ENCODE data around the gene EXOC3L1. TPM values are rescaled to one million over a fixed set of nuclear protein-coding genes. Genes with fewer than 3 reads are reported as not detected.

The EXOC3L1 gene
- total RNA-seq, 1 donor from 2014 or later, result 0.45 TPM

GRCh38 chr16:67142342-67142741 is 47.6 kb downstream of the EXOC3L1 start:
- Histone ChIP-seq H2AFZ (ENCODE audit: low read depth, low read length) (no peak overlapping the region), H3K4me1 (ENCODE audit: insufficient read depth, low read length) (no peaks in the 10 kb centered on the region), H3K27ac (ENCODE audit: low read depth, low read length) (no peak overlapping the region), H3K9ac (ENCODE audit: low read length) (no peak overlapping the region), H3K4me3 (ENCODE audit: insufficient read depth, low read depth, low read length) (no peak overlapping the region), H3K9me3 (ENCODE audit: insufficient read depth, low read depth, low read length) (no peaks in the 10 kb centered on the region), H3K4me2 (ENCODE audit: low read length) (no peak overlapping the region), H3K27me3 (ENCODE audit: insufficient read depth, low read length) (no peaks in the 10 kb centered on the region), H3K79me2 (ENCODE audit: insufficient read depth, low read length) (no peaks in the 10 kb centered on the region), H3K36me3 (ENCODE audit: insufficient read depth, low read length) (peaks cover 53% of the 10 kb centered on the region), H4K20me1 (ENCODE audit: insufficient read depth, low read length) (peaks cover 9% of the 10 kb centered on the region)
- H3K9me3 Mint-ChIP-seq (ENCODE audit: unreplicated experiment), result peaks cover 4% of the 10 kb centered on the region
- H3K4me3 Mint-ChIP-seq (ENCODE audit: unreplicated experiment), result no peak overlapping the region
- TF ChIP-seq EZH2 (IDR thresholded peaks at IDR 0.05; ENCODE audit: insufficient read depth, low read length), result no peak
- TF ChIP-seq, protein P1, sequence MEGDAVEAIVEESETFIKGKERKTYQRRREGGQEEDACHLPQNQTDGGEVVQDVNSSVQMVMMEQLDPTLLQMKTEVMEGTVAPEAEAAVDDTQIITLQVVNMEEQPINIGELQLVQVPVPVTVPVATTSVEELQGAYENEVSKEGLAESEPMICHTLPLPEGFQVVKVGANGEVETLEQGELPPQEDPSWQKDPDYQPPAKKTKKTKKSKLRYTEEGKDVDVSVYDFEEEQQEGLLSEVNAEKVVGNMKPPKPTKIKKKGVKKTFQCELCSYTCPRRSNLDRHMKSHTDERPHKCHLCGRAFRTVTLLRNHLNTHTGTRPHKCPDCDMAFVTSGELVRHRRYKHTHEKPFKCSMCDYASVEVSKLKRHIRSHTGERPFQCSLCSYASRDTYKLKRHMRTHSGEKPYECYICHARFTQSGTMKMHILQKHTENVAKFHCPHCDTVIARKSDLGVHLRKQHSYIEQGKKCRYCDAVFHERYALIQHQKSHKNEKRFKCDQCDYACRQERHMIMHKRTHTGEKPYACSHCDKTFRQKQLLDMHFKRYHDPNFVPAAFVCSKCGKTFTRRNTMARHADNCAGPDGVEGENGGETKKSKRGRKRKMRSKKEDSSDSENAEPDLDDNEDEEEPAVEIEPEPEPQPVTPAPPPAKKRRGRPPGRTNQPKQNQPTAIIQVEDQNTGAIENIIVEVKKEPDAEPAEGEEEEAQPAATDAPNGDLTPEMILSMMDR (IDR thresholded peaks at IDR 0.05; ENCODE audit: insufficient read depth, low read depth, low read length), result no peak
- DNase-seq (ENCODE audit: low read depth) (no peak), FAIRE-seq (no peak)
- H3K4me1 Mint-ChIP-seq (ENCODE audit: low read depth, unreplicated experiment), result no peaks in the 10 kb centered on the region
- H3K27ac Mint-ChIP-seq (ENCODE audit: unreplicated experiment), result no peak overlapping the region
- peaks cover 40% of the 10 kb centered on the region for H3K36me3 Mint-ChIP-seq (ENCODE audit: low read depth, unreplicated experiment)
- no peaks in the 10 kb centered on the region for H3K27me3 Mint-ChIP-seq (ENCODE audit: low read depth, unreplicated experiment)

DNA sequence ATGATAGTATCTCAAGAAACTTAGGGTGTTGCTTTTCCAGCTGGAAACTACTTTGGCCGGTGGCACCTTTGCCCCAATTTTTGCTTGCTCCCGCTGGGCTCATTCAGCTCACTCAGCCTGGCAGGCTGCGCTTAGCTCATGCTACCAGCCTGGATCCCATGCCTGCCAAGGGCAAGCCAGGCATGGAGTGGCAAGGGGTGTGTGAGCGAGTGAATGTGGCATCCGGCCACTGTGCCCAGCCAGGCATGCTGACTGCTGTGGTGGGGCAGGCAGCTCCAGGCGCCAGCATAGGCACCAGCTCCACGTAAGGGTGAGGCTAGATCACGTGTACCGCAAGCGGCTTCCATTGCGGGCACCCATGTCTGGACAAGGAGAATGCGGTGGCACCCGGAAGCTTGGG is 48.5 kb downstream of the EXOC3L1 start:
- H3K36me3 ChIP-seq (ENCODE audit: insufficient read depth, low read length), result peaks cover 50% of the 10 kb centered on the region
- FAIRE-seq, result no peak

GRCh38 chr16:67137605-67138004 is 52.3 kb downstream of the EXOC3L1 start:
- no peaks in the 10 kb centered on the region for H3K27me3 ChIP-seq (ENCODE audit: insufficient read depth, low read length)
- no peak overlapping the region for H3K4me2 ChIP-seq (ENCODE audit: low read length)
- peaks cover 4% of the 10 kb centered on the region for H3K9me3 Mint-ChIP-seq (ENCODE audit: unreplicated experiment)
- no peaks in the 10 kb centered on the region for H3K27me3 Mint-ChIP-seq (ENCODE audit: low read depth, unreplicated experiment)
- no peak overlapping the region for H2AFZ ChIP-seq (ENCODE audit: low read depth, low read length)
- no peak for TF ChIP-seq EZH2 (IDR thresholded peaks at IDR 0.05; ENCODE audit: insufficient read depth, low read length)
- TF ChIP-seq, protein P1 (IDR thresholded peaks at IDR 0.05; ENCODE audit: insufficient read depth, low read depth, low read length), result no peak
- peak; percentile 30 for DNase-seq (ENCODE audit: low read depth)
- no peaks in the 10 kb centered on the region for H3K9me3 ChIP-seq (ENCODE audit: insufficient read depth, low read depth, low read length)
- no peaks in the 10 kb centered on the region for H4K20me1 ChIP-seq (ENCODE audit: insufficient read depth, low read length)
- H3K36me3 ChIP-seq (ENCODE audit: insufficient read depth, low read length), result peaks cover 40% of the 10 kb centered on the region
- H3K4me3 Mint-ChIP-seq (ENCODE audit: unreplicated experiment), result no peak overlapping the region
- H3K9ac ChIP-seq (ENCODE audit: low read length), result no peak overlapping the region
- H3K4me1 Mint-ChIP-seq (ENCODE audit: low read depth, unreplicated experiment), result no peaks in the 10 kb centered on the region
- H3K27ac Mint-ChIP-seq (ENCODE audit: unreplicated experiment), result no peak overlapping the region
- no peaks in the 10 kb centered on the region for H3K4me1 ChIP-seq (ENCODE audit: insufficient read depth, low read length)
- peaks cover 32% of the 10 kb centered on the region for H3K36me3 Mint-ChIP-seq (ENCODE audit: low read depth, unreplicated experiment)
- H3K79me2 ChIP-seq (ENCODE audit: insufficient read depth, low read length), result no peaks in the 10 kb centered on the region
- H3K27ac ChIP-seq (ENCODE audit: low read depth, low read length), result no peak overlapping the region
- H3K4me3 ChIP-seq (ENCODE audit: insufficient read depth, low read depth, low read length), result no peak overlapping the region
- no peak for FAIRE-seq

More for the DNA sequence above, 48.5 kb downstream of the EXOC3L1 start:
- TF ChIP-seq, protein P1 (IDR thresholded peaks at IDR 0.05; ENCODE audit: insufficient read depth, low read depth, low read length), result no peak
- TF ChIP-seq EZH2 (IDR thresholded peaks at IDR 0.05; ENCODE audit: insufficient read depth, low read length), result no peak
- no peak overlapping the region for H3K4me2 ChIP-seq (ENCODE audit: low read length)
- Mint-ChIP-seq H3K27ac (ENCODE audit: unreplicated experiment) (no peak overlapping the region), H3K9me3 (ENCODE audit: unreplicated experiment) (peaks cover 4% of the 10 kb centered on the region), H3K4me1 (ENCODE audit: low read depth, unreplicated experiment) (no peaks in the 10 kb centered on the region), H3K27me3 (ENCODE audit: low read depth, unreplicated experiment) (no peaks in the 10 kb centered on the region), H3K36me3 (ENCODE audit: low read depth, unreplicated experiment) (peaks cover 39% of the 10 kb centered on the region), H3K4me3 (ENCODE audit: unreplicated experiment) (no peak overlapping the region)
- H3K4me3 ChIP-seq (ENCODE audit: insufficient read depth, low read depth, low read length), result no peak overlapping the region
- H3K9ac ChIP-seq (ENCODE audit: low read length), result no peak overlapping the region
- H3K4me1 ChIP-seq (ENCODE audit: insufficient read depth, low read length), result no peaks in the 10 kb centered on the region
- H4K20me1 ChIP-seq (ENCODE audit: insufficient read depth, low read length), result peaks cover 3% of the 10 kb centered on the region
- H3K27ac ChIP-seq (ENCODE audit: low read depth, low read length), result no peak overlapping the region
- DNase-seq (ENCODE audit: low read depth), result no peak
- H2AFZ ChIP-seq (ENCODE audit: low read depth, low read length), result no peak overlapping the region
- H3K9me3 ChIP-seq (ENCODE audit: insufficient read depth, low read depth, low read length), result no peaks in the 10 kb centered on the region
- H3K27me3 ChIP-seq (ENCODE audit: insufficient read depth, low read length), result no peaks in the 10 kb centered on the region
- H3K79me2 ChIP-seq (ENCODE audit: insufficient read depth, low read length), result no peaks in the 10 kb centered on the region

Measured in astrocyte (in vitro differentiated cells and primary cell).